ENCODE measurements around the gene APLP1. TPM values are rescaled to one million over a fixed set of nuclear protein-coding genes. Genes with fewer than 3 reads are reported as not detected.

Gene APLP1
- total and polyA plus RNA-seq, 2 donors (not counting 3 experiments of a cell fraction or from before 2014, with no cell fraction given) = 6.2 to 13.0 TPM

GRCh38 chr19:35915443-35915842, 47.1 kb downstream of the APLP1 start:
- DNase-seq (ENCODE audit: low read depth, low spot score) (no peak), FAIRE-seq (no peak)
- H3K4me1 ChIP-seq (ENCODE audit: control insufficient read depth, extremely low read depth, insufficient read depth, low read length) = no peaks in the 10 kb centered on the region
- H3K4me2 ChIP-seq (ENCODE audit: insufficient read depth, low read length) = no peak overlapping the region
- H3K36me3 ChIP-seq (ENCODE audit: control insufficient read depth in 2 of 2, extremely low read depth in 1 of 2, insufficient read depth in 2 of 2, low read length in 2 of 2) = no peaks in the 10 kb centered on the region
- no TSS peak for BruUV-seq (replicated peaks)
- H4K20me1 ChIP-seq (replicated peaks; ENCODE audit: control insufficient read depth, extremely low read depth, insufficient read depth, low read length) = no peaks in the 10 kb centered on the region
- no peaks in the 10 kb centered on the region for H3K27me3 ChIP-seq (ENCODE audit: control insufficient read depth in 2 of 2, insufficient read depth in 2 of 2, low read length in 2 of 2)
- intact Hi-C loops (cut with micrococcal nuclease) (no loop called here), dilution Hi-C loops (cut with MboI; ENCODE audit: extremely low pct_ligation_motif_present, low sequenced_read_pairs) (no loop called here)
- no peaks in the 10 kb centered on the region for H3K79me2 ChIP-seq (ENCODE audit: control insufficient read depth, insufficient read depth, low read length)
- H3K4me3 ChIP-seq (replicated peaks in 1 of 3; ENCODE audit: insufficient read depth in 1 of 3, low read depth in 1 of 3, low read length in 3 of 3) = no peak overlapping the region
- H3K27ac ChIP-seq (ENCODE audit: insufficient read depth, low read depth, low read length) = no peak overlapping the region
- POLR2A ChIA-PET = no interaction called here
- no peak overlapping the region for H2AFZ ChIP-seq (ENCODE audit: low read depth, low read length)
- H3K9ac ChIP-seq (replicated peaks; ENCODE audit: extremely low read depth, insufficient read depth, low read length) = no peak overlapping the region
- H3K9me3 ChIP-seq (replicated peaks; ENCODE audit: control insufficient read depth, insufficient read depth, low read length) = no peaks in the 10 kb centered on the region
- no peak for TF ChIP-seq GATA2 (IDR thresholded peaks at IDR 0.05; ENCODE audit: insufficient read depth, insufficient read length, low read depth, low read length)
- no peaks in the 10 kb centered on the region for H3K9me1 ChIP-seq (replicated peaks; ENCODE audit: control insufficient read depth, extremely low read depth, insufficient read depth, low read length)
- CTCF ChIA-PET = no interaction called here

- dilution Hi-C loops (cut with MboI; ENCODE audit: extremely low pct_ligation_motif_present, low sequenced_read_pairs) = no loop called here
Measured at GRCh38 chr19:35919306-35919705, 50.9 kb downstream of the APLP1 start.

More at GRCh38 chr19:35919306-35919705, 50.9 kb downstream of the APLP1 start:
- Histone ChIP-seq H3K4me1 (ENCODE audit: control insufficient read depth, extremely low read depth, insufficient read depth, low read length) (no peaks in the 10 kb centered on the region), H3K79me2 (ENCODE audit: control insufficient read depth, insufficient read depth, low read length) (no peaks in the 10 kb centered on the region), H3K9me1 (replicated peaks; ENCODE audit: control insufficient read depth, extremely low read depth, insufficient read depth, low read length) (no peaks in the 10 kb centered on the region), H3K4me3 (replicated peaks in 1 of 3; ENCODE audit: insufficient read depth in 1 of 3, low read depth in 1 of 3, low read length in 3 of 3) (no peak overlapping the region), H3K27me3 (ENCODE audit: control insufficient read depth in 2 of 2, insufficient read depth in 2 of 2, low read length in 2 of 2) (peaks cover 0 to 2% of the 10 kb centered on the region in 2 experiments), H3K9me3 (replicated peaks; ENCODE audit: control insufficient read depth, insufficient read depth, low read length) (no peaks in the 10 kb centered on the region), H3K36me3 (ENCODE audit: control insufficient read depth in 2 of 2, extremely low read depth in 1 of 2, insufficient read depth in 2 of 2, low read length in 2 of 2) (no peaks in the 10 kb centered on the region), H3K9ac (replicated peaks; ENCODE audit: extremely low read depth, insufficient read depth, low read length) (no peak overlapping the region), H3K4me2 (ENCODE audit: insufficient read depth, low read length) (no peak overlapping the region), H3K27ac (ENCODE audit: insufficient read depth, low read depth, low read length) (no peak overlapping the region), H2AFZ (ENCODE audit: low read depth, low read length) (no peak overlapping the region), H4K20me1 (replicated peaks; ENCODE audit: control insufficient read depth, extremely low read depth, insufficient read depth, low read length) (no peaks in the 10 kb centered on the region)
- BruUV-seq (replicated peaks) = no TSS peak
- DNase-seq (ENCODE audit: low read depth, low spot score) (no peak), FAIRE-seq (peak; percentile 40)
- intact Hi-C loops (cut with micrococcal nuclease) = no loop called here
- no peak for TF ChIP-seq JUN (IDR thresholded peaks at IDR 0.05; ENCODE audit: borderline replicate concordance, insufficient read depth, insufficient read length, low read depth)
- TF ChIP-seq POLR2A (IDR thresholded peaks at IDR 0.05; ENCODE audit: low read depth, low read length) = no peak
- no peak for TF ChIP-seq MAX (IDR thresholded peaks at IDR 0.05; ENCODE audit: insufficient read depth, insufficient read length)
- no peak for TF ChIP-seq CTCF (IDR thresholded peaks at IDR 0.05; ENCODE audit: extremely low read depth in 1 of 2, insufficient read depth in 1 of 2, low read depth in 1 of 2, low read length in 2 of 2)
- no peak for TF ChIP-seq GATA2 (IDR thresholded peaks at IDR 0.05; ENCODE audit: insufficient read depth, insufficient read length, low read depth, low read length)
- TF ChIP-seq MYC (IDR thresholded peaks at IDR 0.05; ENCODE audit: low read depth, low read length) = no peak
- no peak for TF ChIP-seq POLR2AphosphoS5 (IDR thresholded peaks at IDR 0.05; ENCODE audit: insufficient read depth, low read depth, low read length)
- no peak for TF ChIP-seq FOS (IDR thresholded peaks at IDR 0.05; ENCODE audit: borderline replicate concordance, insufficient read depth, low read length)
- TF ChIP-seq EZH2 (IDR thresholded peaks at IDR 0.05; ENCODE audit: borderline replicate concordance, low read depth, low read length, severe bottlenecking) = no peak
- ChIA-PET POLR2A (no interaction called here), CTCF (no interaction called here)
